GM18520 (cell line): ENCODE data around the gene HIVEP3.

Source experiments
- ATAC-seq: cut with Tn5 transposase; IDR thresholded peaks from one replicate; pipeline ENCODE4 v1.9.1; 2021; ENCODE audit not compliant: unreplicated experiment

The HIVEP3 gene

GRCh38 chr1:41813755-41814745 is 104.7 kb downstream of the HIVEP3 start:
- no peak for ATAC-seq

- no peak for ATAC-seq
These were observed 105.5 kb downstream of the HIVEP3 start for GRCh38 chr1:41813226-41813625.

GRCh38 chr1:41812453-41812852 is 106.3 kb downstream of the HIVEP3 start:
- ATAC-seq, result no peak

- ATAC-seq, result no peak
These were observed 106.7 kb downstream of the HIVEP3 start for GRCh38 chr1:41812051-41812450.

- no peak for ATAC-seq
These were observed 107.5 kb downstream of the HIVEP3 start for GRCh38 chr1:41811051-41811795.

- no peak for ATAC-seq
These were observed 108.3 kb downstream of the HIVEP3 start for GRCh38 chr1:41810446-41810845.

GRCh38 chr1:41809692-41810091 is 109.0 kb downstream of the HIVEP3 start:
- no peak for ATAC-seq

GRCh38 chr1:41807390-41807789 is 111.3 kb downstream of the HIVEP3 start:
- ATAC-seq, result no peak

- ATAC-seq, result no peak
These were observed 112.1 kb downstream of the HIVEP3 start for GRCh38 chr1:41806472-41807155.

GRCh38 chr1:41805771-41806471 is 112.8 kb downstream of the HIVEP3 start:
- ATAC-seq, result no peak

- ATAC-seq, result no peak
These were observed 114.5 kb downstream of the HIVEP3 start for GRCh38 chr1:41804176-41804575.

GRCh38 chr1:41803656-41804055 is 115.1 kb downstream of the HIVEP3 start:
- ATAC-seq, result no peak

- peak; percentile 43 for ATAC-seq
These were observed 115.9 kb downstream of the HIVEP3 start for GRCh38 chr1:41802532-41803501.

GRCh38 chr1:41800311-41800829 is 118.4 kb downstream of the HIVEP3 start:
- peak; percentile 30 for ATAC-seq

GRCh38 chr1:41799723-41800122 is 119.0 kb downstream of the HIVEP3 start:
- no peak for ATAC-seq

GRCh38 chr1:41799205-41799604 is 119.5 kb downstream of the HIVEP3 start:
- ATAC-seq, result no peak

- ATAC-seq, result no peak
These were observed 123.4 kb downstream of the HIVEP3 start for GRCh38 chr1:41795205-41795762.

GRCh38 chr1:41794031-41794430 is 124.7 kb downstream of the HIVEP3 start:
- no peak for ATAC-seq

GRCh38 chr1:41792485-41792770 is 126.3 kb downstream of the HIVEP3 start:
- ATAC-seq, result no peak
